OCI-LY3 (cell line): ENCODE measurements around the gene ATP8B4.

Experiments
- H2AFZ ChIP-seq: fragments of 200-600, 300-600 bp; shearing (Covaris generic); 2 replicates; pipeline ENCODE4 v1.6.0; 2014; ENCODE audit warnings: antibody characterized with exemption, low read depth, low read length
- H3K27ac ChIP-seq: fragments of 200-600, 300-600 bp; sonication (generic); 2 replicates; pipeline ENCODE4 v1.5.1; 2014; ENCODE audit warnings: mild to moderate bottlenecking, low read length, moderate library complexity, mixed read lengths
- H3K27me3 ChIP-seq: fragments of 200-600, 300-600 bp; sonication (generic); 2 replicates; pipeline ENCODE4 v1.6.1; 2014; ENCODE audit warnings: low read depth, low read length, mixed read lengths
- H3K36me3 ChIP-seq: fragments of 200-600, 300-600 bp; sonication (generic); replicated peaks from 2 replicates; pipeline ENCODE3; 2014; ENCODE audit warnings: low read depth, low read length, mixed read lengths
- H3K4me1 ChIP-seq: fragments of 300-600, 200-600 bp; sonication (generic); 2 replicates; pipeline ENCODE4 v1.6.1; 2014; ENCODE audit warnings: low read length, mixed read lengths
- H3K4me2 ChIP-seq: fragments of 200-600, 300-600 bp; sonication (generic); 2 replicates; pipeline ENCODE4 v1.6.1; 2014; ENCODE audit warnings: low read length, mixed read lengths
- H3K4me3 ChIP-seq: fragments of 300-600, 200-600 bp; sonication (generic); 2 replicates; pipeline ENCODE4 v1.5.1; 2014; ENCODE audit warnings: antibody characterized with exemption, mild to moderate bottlenecking, low read length, moderate library complexity
- H3K79me2 ChIP-seq: fragments of 300-600, 200-600 bp; shearing (Covaris generic); 2 replicates; pipeline ENCODE4 v1.6.1; 2014; ENCODE audit warnings: mild to moderate bottlenecking, low read length, mixed read lengths
- H3K9ac ChIP-seq: fragments of 300-600, 200-600 bp; shearing (Covaris generic); 2 replicates; pipeline ENCODE4 v1.6.0; 2014; ENCODE audit warnings: mild to moderate bottlenecking, low read length, moderate library complexity
- H3K9me3 ChIP-seq: fragments of 200-600, 300-600 bp; shearing (Covaris generic); 2 replicates; pipeline ENCODE4 v1.6.1; 2014; ENCODE audit warnings: low read length, mixed read lengths; ENCODE audit not compliant: insufficient read depth
- H4K20me1 ChIP-seq: fragments of 200-600, 300-600 bp; sonication (generic); 2 replicates; pipeline ENCODE4 v1.6.1; 2016; ENCODE audit warnings: low read length, mixed read lengths; ENCODE audit not compliant: insufficient read depth
- EZH2phosphoT487 ChIP-seq: fragments of 200-600 bp; shearing (Covaris generic); IDR thresholded peaks from 2 replicates; pipeline ENCODE4 v1.6.1; 2018; ENCODE audit warnings: antibody characterized with exemption, mixed run types, low read depth
- TF ChIP-seq, protein P1 (sequence below): fragments of 200-600, 300-600 bp; sonication (generic); IDR thresholded peaks from 2 replicates; pipeline ENCODE4 v1.5.1; 2014; ENCODE audit warnings: antibody characterized with exemption, low read length, low read depth

Gene ATP8B4

DNA sequence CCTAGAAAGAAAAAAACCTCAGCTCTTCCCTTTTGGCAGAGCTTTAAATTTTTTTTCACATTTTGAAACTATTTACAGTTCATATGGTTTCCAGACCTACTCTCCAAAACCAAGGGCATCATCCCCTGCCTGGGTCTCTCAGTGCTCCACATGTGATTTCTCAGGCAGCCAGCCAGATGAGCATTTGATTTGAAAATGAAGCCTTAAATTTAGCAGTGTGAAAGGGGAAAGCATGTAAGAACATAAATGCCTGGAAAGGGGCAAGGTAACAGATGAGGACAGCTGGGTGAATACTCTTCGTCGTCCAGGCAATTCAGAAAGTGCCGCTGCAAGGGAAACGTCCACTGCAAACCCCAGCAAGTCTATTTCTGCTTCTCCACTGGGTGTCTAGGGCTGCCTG is 94.8 kb downstream of the ATP8B4 start:
- H3K27me3 ChIP-seq = peaks cover 5% of the 10 kb centered on the region; the same call in 1 of the 2 replicates
- TF ChIP-seq, protein P1, sequence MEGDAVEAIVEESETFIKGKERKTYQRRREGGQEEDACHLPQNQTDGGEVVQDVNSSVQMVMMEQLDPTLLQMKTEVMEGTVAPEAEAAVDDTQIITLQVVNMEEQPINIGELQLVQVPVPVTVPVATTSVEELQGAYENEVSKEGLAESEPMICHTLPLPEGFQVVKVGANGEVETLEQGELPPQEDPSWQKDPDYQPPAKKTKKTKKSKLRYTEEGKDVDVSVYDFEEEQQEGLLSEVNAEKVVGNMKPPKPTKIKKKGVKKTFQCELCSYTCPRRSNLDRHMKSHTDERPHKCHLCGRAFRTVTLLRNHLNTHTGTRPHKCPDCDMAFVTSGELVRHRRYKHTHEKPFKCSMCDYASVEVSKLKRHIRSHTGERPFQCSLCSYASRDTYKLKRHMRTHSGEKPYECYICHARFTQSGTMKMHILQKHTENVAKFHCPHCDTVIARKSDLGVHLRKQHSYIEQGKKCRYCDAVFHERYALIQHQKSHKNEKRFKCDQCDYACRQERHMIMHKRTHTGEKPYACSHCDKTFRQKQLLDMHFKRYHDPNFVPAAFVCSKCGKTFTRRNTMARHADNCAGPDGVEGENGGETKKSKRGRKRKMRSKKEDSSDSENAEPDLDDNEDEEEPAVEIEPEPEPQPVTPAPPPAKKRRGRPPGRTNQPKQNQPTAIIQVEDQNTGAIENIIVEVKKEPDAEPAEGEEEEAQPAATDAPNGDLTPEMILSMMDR = no peak
- TF ChIP-seq EZH2phosphoT487 = no peak
- no peak overlapping the region for H3K4me2 ChIP-seq
- H2AFZ ChIP-seq = no peak overlapping the region
- no peaks in the 10 kb centered on the region for H4K20me1 ChIP-seq
- H3K36me3 ChIP-seq = no peaks in the 10 kb centered on the region
- no peaks in the 10 kb centered on the region for H3K4me1 ChIP-seq
- no peaks in the 10 kb centered on the region for H3K9me3 ChIP-seq
- H3K79me2 ChIP-seq = no peaks in the 10 kb centered on the region
- H3K9ac ChIP-seq = no peak overlapping the region
- no peak overlapping the region for H3K27ac ChIP-seq
- H3K4me3 ChIP-seq = no peak overlapping the region

DNA sequence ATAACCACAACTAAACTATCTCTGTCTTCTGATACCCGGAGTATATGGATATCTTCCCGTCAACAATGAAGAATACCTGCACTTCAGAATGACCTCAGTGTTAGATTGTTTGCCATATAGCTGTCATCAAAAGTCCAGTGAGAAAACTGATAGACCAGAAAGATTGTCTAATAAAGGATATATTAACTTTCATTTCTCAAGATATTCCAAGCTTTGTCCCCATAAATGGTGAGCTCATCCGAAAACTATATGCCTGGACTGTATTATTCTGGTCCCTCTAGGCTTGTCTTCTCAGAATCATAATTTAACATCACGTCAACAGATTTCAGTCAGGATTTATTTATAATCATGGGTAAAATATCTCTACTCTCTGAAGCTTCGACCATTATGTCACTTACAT is 100.5 kb downstream of the ATP8B4 start:
- TF ChIP-seq, protein P1 = no peak
- TF ChIP-seq EZH2phosphoT487 = no peak
- H3K4me3 ChIP-seq = no peak overlapping the region
- H3K27me3 ChIP-seq = peaks cover 8% of the 10 kb centered on the region; the same call in 1 of the 2 replicates
- H3K79me2 ChIP-seq = no peaks in the 10 kb centered on the region
- no peak overlapping the region for H3K4me2 ChIP-seq
- no peaks in the 10 kb centered on the region for H3K4me1 ChIP-seq
- H4K20me1 ChIP-seq = no peaks in the 10 kb centered on the region
- H3K9me3 ChIP-seq = no peaks in the 10 kb centered on the region
- H3K36me3 ChIP-seq = no peaks in the 10 kb centered on the region
- H3K9ac ChIP-seq = no peak overlapping the region
- no peak overlapping the region for H3K27ac ChIP-seq
- H2AFZ ChIP-seq = no peak overlapping the region

DNA sequence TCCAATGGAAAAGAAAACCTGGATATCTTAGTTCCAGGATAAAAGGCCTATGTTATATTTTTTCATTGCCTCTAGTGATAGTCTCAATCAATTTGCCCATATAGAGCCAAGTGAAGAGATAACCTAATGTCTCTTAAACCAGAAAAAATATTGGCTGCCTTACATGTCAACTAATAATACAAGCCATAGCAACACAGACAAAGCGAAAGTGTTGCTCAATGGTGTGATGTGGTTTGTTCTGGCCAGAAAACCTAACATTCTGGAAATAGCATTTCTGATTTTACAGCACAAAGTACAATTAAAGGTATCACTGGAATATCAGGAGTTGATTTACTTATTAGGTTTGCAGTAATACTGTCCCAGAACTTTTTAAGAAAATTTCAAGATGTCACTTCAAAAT is 101.5 kb downstream of the ATP8B4 start:
- H2AFZ ChIP-seq = no peak overlapping the region
- no peak for TF ChIP-seq EZH2phosphoT487
- TF ChIP-seq, protein P1 = no peak
- H3K36me3 ChIP-seq = no peaks in the 10 kb centered on the region
- H3K4me1 ChIP-seq = no peaks in the 10 kb centered on the region
- no peak overlapping the region for H3K27ac ChIP-seq
- H3K4me2 ChIP-seq = no peak overlapping the region
- peaks cover 8% of the 10 kb centered on the region for H3K27me3 ChIP-seq
- H3K4me3 ChIP-seq = no peak overlapping the region
- H3K9me3 ChIP-seq = no peaks in the 10 kb centered on the region
- H4K20me1 ChIP-seq = no peaks in the 10 kb centered on the region
- no peak overlapping the region for H3K9ac ChIP-seq
- no peaks in the 10 kb centered on the region for H3K79me2 ChIP-seq

DNA sequence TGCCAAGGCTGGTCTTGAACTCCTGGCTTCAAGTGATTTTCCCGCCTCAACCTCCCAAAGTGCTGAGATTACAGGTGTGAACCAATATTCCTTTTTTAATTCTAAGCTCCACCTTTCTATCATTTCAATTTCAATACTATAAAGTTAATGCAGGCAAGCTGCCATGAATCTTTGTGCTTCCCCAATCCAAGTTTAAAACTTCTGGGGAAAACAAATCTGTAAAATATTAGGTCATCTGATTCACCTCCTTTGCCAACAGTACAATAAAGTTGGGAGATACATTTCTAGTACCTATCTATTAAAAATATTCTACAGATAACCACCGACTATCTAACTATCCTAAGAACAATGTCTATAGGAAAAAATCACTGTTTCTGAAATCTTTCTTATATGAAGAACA is 102.1 kb downstream of the ATP8B4 start:
- Histone ChIP-seq H3K27ac (no peak overlapping the region), H3K27me3 (peaks cover 12% of the 10 kb centered on the region), H2AFZ (no peak overlapping the region), H3K36me3 (no peaks in the 10 kb centered on the region), H3K79me2 (no peaks in the 10 kb centered on the region), H3K4me1 (no peaks in the 10 kb centered on the region), H4K20me1 (no peaks in the 10 kb centered on the region), H3K9me3 (no peaks in the 10 kb centered on the region), H3K4me3 (no peak overlapping the region), H3K9ac (no peak overlapping the region), H3K4me2 (no peak overlapping the region)
- no peak for TF ChIP-seq EZH2phosphoT487
- TF ChIP-seq, protein P1 = no peak
